ENCODE data around the gene COASY.

The COASY gene

DNA sequence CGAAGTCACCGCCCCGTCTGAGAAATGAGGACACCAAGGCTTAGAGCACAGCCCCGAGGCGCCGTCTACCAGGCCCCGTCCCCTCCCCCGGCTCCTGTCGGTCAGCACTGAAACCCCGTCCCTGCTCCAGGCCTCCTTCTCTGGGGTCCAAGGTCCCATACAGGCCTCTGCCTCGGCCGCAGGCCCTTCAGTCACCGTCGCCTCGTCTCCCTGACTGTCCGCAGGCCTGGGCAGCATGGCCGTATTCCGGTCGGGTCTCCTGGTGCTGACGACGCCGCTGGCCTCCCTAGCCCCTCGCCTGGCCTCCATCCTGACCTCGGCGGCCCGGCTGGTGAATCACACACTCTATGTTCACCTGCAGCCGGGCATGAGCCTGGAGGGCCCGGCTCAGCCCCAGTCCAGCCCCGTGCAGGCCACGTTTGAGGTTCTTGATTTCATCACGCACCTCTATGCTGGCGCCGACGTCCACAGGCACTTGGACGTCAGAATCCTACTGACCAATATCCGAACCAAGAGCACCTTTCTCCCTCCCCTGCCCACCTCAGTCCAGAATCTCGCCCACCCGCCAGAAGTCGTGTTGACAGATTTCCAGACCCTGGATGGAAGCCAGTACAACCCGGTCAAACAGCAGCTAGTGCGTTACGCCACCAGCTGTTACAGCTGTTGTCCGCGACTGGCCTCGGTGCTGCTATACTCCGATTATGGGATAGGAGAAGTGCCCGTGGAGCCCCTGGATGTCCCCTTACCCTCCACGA lies 617 bp downstream of the COASY start:
- Histone ChIP-seq H3K36me3 (peaks cover 28% of the 10 kb centered on the region), H3K4me1 (ENCODE audit: control insufficient read depth in 1 of 2, insufficient read depth in 1 of 2, low read depth in 1 of 2, low read length in 1 of 2) (peaks cover 37 to 38% of the 10 kb centered on the region in 2 experiments), H3K27me3 (no peaks in the 10 kb centered on the region), H3K4me3 (ENCODE audit: low read depth in 1 of 2, low read length in 1 of 2) (peak overlapping the region; percentile 84 to 85), H3K27ac (peak overlapping the region; percentile 87), H3K9me3 (no peaks in the 10 kb centered on the region)
- TF ChIP-seq, protein P1, sequence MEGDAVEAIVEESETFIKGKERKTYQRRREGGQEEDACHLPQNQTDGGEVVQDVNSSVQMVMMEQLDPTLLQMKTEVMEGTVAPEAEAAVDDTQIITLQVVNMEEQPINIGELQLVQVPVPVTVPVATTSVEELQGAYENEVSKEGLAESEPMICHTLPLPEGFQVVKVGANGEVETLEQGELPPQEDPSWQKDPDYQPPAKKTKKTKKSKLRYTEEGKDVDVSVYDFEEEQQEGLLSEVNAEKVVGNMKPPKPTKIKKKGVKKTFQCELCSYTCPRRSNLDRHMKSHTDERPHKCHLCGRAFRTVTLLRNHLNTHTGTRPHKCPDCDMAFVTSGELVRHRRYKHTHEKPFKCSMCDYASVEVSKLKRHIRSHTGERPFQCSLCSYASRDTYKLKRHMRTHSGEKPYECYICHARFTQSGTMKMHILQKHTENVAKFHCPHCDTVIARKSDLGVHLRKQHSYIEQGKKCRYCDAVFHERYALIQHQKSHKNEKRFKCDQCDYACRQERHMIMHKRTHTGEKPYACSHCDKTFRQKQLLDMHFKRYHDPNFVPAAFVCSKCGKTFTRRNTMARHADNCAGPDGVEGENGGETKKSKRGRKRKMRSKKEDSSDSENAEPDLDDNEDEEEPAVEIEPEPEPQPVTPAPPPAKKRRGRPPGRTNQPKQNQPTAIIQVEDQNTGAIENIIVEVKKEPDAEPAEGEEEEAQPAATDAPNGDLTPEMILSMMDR (IDR thresholded peaks at IDR 0.05), result no peak

DNA sequence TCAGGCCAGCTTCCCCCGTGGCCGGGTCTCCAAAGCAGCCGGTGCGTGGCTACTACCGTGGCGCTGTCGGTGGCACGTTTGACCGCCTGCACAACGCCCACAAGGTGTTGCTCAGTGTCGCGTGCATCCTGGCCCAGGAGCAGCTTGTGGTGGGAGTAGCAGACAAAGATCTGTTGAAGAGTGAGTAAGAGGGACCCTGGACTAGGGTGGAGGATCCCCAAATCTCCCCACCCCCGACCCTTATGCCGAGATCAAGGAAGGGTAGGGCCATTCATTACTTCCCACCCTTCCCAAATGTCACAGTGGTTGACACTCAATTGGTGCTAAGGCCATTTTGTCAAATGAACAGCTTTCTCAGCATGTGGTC lies 1.2 kb downstream of the COASY start:
- Histone ChIP-seq H3K4me1 (ENCODE audit: control insufficient read depth in 1 of 2, insufficient read depth in 1 of 2, low read depth in 1 of 2, low read length in 1 of 2) (peaks cover 42 to 43% of the 10 kb centered on the region in 2 experiments), H3K27ac (peak overlapping the region; percentile 87), H3K4me3 (ENCODE audit: low read depth in 1 of 2, low read length in 1 of 2) (peak overlapping the region; percentile 84 to 85), H3K9me3 (no peaks in the 10 kb centered on the region), H3K27me3 (no peaks in the 10 kb centered on the region), H3K36me3 (peaks cover 28% of the 10 kb centered on the region)
- TF ChIP-seq, protein P1 (IDR thresholded peaks at IDR 0.05), result no peak

DNA sequence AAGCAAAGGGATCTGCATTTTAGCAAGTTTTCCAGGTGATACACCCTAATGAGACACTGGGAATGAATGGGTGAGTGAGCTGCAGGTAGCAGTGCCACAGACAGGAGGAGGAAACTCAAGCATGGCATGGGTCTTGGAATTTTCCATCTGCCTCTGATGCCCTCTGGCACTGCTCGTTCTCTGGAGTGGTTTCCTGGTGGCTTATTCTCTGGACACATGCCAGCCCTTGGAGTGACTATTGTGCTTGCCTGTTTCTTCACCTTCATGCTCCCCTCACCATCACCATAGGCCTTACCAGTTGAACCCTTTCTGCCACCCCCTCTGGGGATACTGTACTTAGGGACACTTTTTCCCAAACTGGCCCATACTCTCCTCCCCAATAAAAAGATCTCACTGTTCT lies 1.6 kb downstream of the COASY start:
- Histone ChIP-seq H3K27ac (peak overlapping the region; percentile 87), H3K36me3 (peaks cover 32% of the 10 kb centered on the region), H3K4me1 (ENCODE audit: control insufficient read depth in 1 of 2, insufficient read depth in 1 of 2, low read depth in 1 of 2, low read length in 1 of 2) (peaks cover 47% of the 10 kb centered on the region in 2 experiments), H3K27me3 (no peaks in the 10 kb centered on the region), H3K9me3 (no peaks in the 10 kb centered on the region), H3K4me3 (ENCODE audit: low read depth in 1 of 2, low read length in 1 of 2) (peak overlapping the region in 1 of 2 experiments; percentile 85)
- TF ChIP-seq, protein P1 (IDR thresholded peaks at IDR 0.05), result no peak

DNA sequence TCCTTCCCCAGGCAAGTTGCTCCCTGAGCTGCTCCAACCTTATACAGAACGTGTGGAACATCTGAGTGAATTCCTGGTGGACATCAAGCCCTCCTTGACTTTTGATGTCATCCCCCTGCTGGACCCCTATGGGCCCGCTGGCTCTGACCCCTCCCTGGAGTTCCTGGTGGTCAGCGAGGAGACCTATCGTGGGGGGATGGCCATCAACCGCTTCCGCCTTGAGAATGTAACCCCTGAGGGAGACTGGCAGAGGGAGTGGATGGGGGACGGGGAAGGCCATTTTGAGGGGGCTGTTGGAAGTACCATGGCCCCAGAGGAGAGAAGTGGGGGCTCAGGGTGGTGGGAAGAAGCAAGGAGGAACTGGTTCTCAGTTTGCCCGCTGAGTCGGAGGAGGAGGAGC lies 2.0 kb downstream of the COASY start:
- no peaks in the 10 kb centered on the region for H3K9me3 ChIP-seq
- TF ChIP-seq, protein P1 (IDR thresholded peaks at IDR 0.05), result no peak
- peak overlapping the region; percentile 87 for H3K27ac ChIP-seq
- H3K4me3 ChIP-seq (ENCODE audit: low read depth in 1 of 2, low read length in 1 of 2), result no peak overlapping the region
- H3K4me1 ChIP-seq (ENCODE audit: control insufficient read depth in 1 of 2, insufficient read depth in 1 of 2, low read depth in 1 of 2, low read length in 1 of 2), result peaks cover 51% of the 10 kb centered on the region in 2 experiments
- peaks cover 36% of the 10 kb centered on the region for H3K36me3 ChIP-seq
- H3K27me3 ChIP-seq, result no peaks in the 10 kb centered on the region

DNA sequence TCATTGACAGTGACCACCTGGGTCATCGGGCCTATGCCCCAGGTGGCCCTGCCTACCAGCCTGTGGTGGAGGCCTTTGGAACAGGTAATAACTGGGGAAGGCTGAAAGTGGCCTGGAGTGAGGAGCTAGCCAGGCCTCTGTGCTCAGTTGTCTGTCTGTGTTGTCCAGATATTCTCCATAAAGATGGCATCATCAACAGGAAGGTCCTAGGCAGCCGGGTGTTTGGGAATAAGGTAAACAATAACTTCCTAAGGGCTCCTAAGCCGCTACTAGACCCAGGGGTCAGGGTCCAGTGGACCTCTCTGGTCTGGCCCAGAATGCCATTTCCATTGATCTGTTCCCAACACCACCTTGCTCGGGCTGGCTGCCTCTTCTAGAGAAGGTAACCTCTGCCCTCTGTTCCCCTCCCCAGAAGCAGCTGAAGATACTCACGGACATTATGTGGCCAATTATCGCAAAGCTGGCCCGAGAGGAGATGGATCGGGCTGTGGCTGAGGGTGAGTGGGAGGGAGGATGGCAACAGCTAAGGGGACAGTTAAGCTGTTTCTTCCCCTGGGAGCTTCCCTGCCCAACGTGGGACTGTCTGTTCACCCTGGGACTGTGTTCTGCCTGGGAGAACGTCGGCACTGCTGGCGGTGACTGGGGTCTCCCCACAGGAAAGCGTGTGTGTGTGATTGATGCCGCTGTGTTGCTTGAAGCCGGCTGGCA lies 3.0 kb downstream of the COASY start:
- peaks cover 54 to 58% of the 10 kb centered on the region in 2 experiments for H3K4me1 ChIP-seq (ENCODE audit: control insufficient read depth in 1 of 2, insufficient read depth in 1 of 2, low read depth in 1 of 2, low read length in 1 of 2)
- H3K9me3 ChIP-seq, result no peaks in the 10 kb centered on the region
- peak overlapping the region; percentile 6 for H3K27ac ChIP-seq
- peaks cover 46% of the 10 kb centered on the region for H3K36me3 ChIP-seq
- no peaks in the 10 kb centered on the region for H3K27me3 ChIP-seq
- TF ChIP-seq, protein P1 (IDR thresholded peaks at IDR 0.05), result no peak
- H3K4me3 ChIP-seq (ENCODE audit: low read depth in 1 of 2, low read length in 1 of 2), result no peak overlapping the region
